GM21528 (cell line): ENCODE data around the gene GARRE1.
A peak's percentile ranks its signal among the peaks of the same experiment; 100 is the strongest.
"Not testable (repeated sequence)": the region's sequence is repeated elsewhere in the genome, so short reads cannot be mapped to it uniquely, and the experiment has no call there.

Experiments used
- ATAC-seq: cut with Tn5 transposase; IDR thresholded peaks from one replicate; pipeline ENCODE4 v1.9.1; 2021; ENCODE audit warnings: mild to moderate bottlenecking, moderate library complexity; ENCODE audit not compliant: unreplicated experiment, low FRiP score

GARRE1 gene

GRCh38 chr19:34256835-34257558 is 2.6 kb downstream of the GARRE1 start:
- no peak for ATAC-seq

DNA sequence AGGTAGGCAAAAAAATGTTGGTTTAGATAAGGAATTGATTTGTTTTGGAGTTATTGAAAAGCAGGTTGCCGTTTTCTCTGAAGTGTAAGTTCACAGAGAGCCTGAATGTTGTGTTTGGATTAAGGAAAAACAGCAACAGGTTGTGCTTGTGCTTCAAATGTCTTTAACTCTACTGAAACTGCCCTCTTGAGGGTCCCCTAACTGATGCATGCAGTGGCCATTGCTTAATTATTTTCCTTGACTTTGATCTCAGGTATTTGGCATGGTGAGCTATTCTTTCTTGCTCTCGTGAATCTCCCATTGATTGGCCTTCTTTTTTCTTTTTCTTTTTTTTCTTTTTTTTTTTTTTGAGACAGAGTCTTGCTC is 3.2 kb downstream of the GARRE1 start:
- no peak for ATAC-seq

- ATAC-seq, result no peak
These were observed 5.2 kb downstream of the GARRE1 start for GRCh38 chr19:34259367-34260095.

GRCh38 chr19:34260771-34261173 is 6.4 kb downstream of the GARRE1 start:
- no peak for ATAC-seq

DNA sequence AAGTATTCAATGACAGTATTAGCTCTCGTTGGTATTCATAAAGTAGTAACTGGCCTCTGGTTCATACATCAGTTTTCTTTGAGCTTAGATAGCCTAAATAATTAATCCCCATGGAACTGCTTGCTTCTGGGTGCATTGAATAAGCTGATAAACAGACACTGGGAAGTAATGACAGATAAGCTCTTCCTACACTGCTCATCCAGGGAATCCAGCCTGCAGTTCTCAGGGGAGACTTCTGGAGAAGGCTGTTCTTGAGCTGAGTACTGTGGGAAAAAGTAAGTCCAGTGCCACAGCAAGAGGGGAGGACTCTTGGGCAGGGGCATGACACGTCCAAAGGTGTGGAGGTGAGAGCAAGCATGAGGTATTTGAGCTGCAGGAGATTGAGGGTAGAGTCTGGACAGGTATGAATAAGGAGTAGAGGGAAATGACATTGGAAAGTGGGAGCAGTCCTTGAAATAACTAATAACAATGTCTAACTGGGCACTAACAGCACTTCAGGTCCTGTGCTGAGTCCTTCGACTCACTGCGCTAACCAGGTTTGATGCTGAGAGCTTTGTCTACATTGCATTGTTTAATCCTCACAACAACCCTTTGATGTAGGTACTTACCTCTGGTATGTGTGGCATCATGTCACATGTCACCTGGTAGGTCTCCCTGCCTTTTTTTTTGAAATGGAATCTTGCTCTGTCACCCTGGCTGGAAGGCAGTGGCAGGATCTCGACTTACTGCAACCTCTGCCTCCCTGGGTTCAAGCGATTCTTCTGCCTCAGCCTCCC is 7.2 kb downstream of the GARRE1 start:
- no peak for ATAC-seq

DNA sequence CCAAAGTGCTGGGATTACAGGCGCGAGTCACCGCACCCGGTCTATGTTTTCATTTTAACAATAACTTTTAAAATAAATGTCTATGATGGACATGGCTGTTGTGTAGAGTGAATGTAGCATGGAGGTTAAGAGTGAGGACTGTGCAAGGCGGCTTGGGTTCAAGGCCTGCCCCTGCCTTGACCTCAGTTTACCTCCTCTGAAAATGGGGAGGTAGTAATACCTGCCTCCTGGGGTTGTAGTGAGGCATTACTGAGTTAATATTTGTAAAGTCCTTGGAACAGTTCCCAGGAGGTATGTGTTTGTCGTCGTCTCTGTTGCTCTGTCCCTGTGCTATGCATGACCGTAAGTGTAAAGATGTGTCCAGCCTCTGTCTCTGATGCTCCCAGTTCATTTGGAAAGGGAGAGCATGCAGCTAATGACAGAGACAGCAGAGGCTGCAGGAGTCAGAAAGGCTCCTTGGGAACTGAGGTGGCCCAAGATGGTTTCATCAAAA is 9.4 kb downstream of the GARRE1 start:
- no peak for ATAC-seq

- no peak for ATAC-seq
These were observed 10.9 kb downstream of the GARRE1 start for GRCh38 chr19:34265221-34265650.

DNA sequence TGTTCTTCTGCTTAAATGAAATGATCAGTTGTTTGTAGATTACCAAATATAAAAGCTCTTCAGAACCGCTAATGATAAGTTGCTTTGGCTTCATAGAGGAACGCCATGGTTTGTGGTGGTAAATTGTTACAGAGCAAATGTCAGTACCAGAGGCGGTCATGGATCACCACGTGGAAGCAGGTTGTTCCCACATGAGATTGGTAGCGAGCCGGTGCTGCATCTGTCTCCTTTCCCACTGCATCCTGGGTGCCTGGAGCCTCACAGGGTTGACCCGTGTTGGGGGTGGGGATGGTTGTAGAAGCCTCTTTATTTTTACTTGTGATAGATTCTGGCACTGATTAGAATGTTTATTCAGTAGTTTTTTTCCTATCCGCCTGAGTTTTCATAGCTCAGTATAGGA is 14.7 kb downstream of the GARRE1 start:
- no peak for ATAC-seq

- ATAC-seq, result no peak
These were observed 15.1 kb downstream of the GARRE1 start for GRCh38 chr19:34269489-34269888.

- peak; percentile 58 for ATAC-seq
These were observed 15.7 kb downstream of the GARRE1 start for GRCh38 chr19:34269968-34270621.

DNA sequence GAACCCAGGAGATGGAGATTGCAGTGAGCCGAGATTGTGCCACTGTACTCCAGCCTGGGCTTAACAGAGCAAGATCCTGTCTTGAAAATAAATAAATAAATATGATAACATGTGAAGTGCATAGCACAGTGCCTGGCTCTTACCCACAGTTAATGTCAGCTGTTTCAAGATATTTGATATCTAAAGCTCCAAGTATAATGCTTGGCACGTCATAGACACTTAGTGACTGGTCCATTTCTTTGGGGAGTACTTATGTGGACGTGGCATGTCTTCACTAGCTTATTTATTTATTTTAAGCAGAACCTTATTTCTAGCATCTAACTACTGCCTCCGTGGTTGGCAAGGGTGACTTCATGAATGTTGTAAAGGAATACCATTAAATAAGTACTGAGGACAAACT is 18.8 kb downstream of the GARRE1 start:
- ATAC-seq, result no peak

DNA sequence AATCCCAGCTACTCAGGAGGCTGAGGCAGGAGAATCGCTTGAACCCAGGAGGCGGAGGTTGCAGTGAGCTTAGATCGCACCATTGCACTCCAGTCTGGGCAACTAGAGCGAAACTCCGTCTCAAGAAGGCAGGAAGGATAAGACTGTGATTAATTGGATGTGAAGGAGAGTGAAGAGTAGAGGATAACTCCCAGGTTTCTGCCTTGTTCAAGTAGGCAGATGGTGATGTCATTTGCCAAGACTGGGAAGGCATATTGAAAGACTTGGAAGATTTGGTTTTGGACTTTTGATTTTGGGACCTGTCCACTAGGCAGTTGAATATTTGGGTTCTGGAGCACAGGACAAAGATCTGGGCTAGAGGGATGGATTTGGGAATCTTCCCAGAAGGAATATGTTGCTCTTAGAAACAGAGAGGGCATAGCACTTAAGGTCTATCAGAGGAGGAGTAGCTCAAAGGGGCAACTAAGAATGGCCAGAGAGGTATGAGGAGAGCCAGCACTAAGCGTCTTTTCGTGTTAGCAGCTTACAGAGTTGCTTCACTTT is 20.0 kb downstream of the GARRE1 start:
- no peak for ATAC-seq

DNA sequence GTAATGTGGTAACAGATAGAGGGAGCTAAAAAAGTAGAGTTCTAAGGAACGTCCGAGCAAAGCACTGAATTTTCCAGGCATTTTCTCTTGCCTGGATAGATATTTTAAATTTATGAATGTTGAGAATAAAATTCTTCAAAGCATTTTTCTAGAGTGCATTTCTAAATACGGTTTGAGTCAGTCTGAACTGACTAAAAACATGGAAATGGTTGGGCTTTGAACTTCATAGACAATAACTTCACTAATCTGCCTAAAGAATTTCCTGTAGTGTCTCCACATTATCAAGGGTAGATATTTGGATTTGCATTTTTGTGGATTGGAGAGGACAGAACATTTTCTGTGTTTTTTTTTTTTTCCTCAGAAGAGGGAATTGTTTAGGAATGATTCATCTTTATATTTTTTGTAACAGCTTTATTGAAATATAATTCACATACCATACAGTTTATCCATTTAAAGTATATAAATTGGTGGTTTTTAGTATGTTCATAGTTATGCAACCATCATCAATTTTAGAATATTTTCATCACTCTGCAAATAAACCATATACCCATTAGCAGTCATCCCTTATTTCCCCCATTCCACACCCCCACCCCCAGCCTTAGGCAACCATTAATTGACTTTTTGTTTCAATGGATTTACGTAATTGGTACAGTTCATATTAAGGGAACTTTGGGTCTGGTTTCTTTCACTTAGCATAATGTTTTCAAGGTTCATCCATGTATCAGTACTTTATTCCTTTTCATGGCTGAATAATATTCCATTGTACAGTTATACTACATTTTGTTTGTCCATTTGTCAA is 20.7 kb downstream of the GARRE1 start:
- no peak for ATAC-seq

- ATAC-seq, result no peak
These were observed 21.4 kb downstream of the GARRE1 start for GRCh38 chr19:34275705-34276104.

DNA sequence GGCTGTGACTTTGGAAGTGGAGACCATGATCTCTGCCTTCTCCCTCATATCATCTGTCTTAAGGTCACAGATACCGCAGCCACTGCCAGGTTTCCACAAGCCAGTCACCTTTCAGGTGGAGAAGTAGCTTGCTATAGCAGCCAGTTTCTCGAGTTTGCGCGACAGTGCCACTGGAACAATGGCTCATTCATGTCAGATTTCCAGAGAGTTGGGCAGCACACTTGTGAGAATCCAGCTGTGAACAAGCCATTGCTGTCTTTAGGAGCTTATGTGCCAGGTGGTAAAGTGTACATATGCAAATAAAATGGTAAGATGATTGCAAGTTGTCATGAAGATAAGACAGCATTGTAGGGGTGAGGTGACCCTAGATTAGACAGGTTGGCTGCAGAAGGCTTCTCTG is 22.3 kb downstream of the GARRE1 start:
- ATAC-seq, result no peak

- no peak for ATAC-seq
These were observed 22.9 kb downstream of the GARRE1 start for GRCh38 chr19:34277244-34277643.

DNA sequence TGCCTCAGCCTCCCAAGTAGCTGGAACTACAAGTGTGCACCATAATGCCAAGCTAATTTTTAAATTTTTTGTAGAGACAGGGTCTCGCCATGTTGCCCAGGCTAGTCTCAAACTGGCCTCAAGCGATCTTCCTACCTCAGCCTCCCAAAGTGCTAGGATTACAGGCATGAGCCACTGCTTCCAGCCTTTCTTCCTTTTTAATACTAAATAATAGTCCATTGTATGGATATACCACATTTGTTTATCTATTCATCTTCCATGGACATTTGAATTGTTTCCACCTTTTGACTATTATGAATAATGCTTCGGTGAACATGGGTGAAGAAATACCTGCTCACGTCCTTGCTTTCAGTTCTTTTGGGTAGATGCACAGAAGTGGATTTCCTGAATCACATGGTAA is 24.4 kb downstream of the GARRE1 start:
- ATAC-seq, result no peak

- ATAC-seq, result not testable (repeated sequence)
These were observed 27.1 kb downstream of the GARRE1 start for GRCh38 chr19:34281444-34281843.

- ATAC-seq, result no peak
These were observed 28.5 kb downstream of the GARRE1 start for GRCh38 chr19:34282611-34283519.
